ENCODE measurements around the gene UGT1A4. TPM values are rescaled to one million over a fixed set of nuclear protein-coding genes. Genes with fewer than 3 reads are reported as not detected.

Gene UGT1A4
- total RNA-seq, 2 experiments from 2014 or later, result not detected

- POLR2A ChIA-PET, result no interaction called here
- CTCF ChIA-PET, result no interaction called here
- no peak for TF ChIP-seq CTCF (IDR thresholded peaks at IDR 0.05)
- intact Hi-C loops (cut with DNase I, micrococcal nuclease), result no loop called here
- Histone ChIP-seq H3K27me3 (ENCODE audit: control insufficient read depth in 1 of 2, insufficient read depth in 2 of 2, low read length in 2 of 2) (peaks cover 2 to 5% of the 10 kb centered on the region in 2 experiments), H3K4me1 (ENCODE audit: insufficient read depth, low read length) (no peaks in the 10 kb centered on the region), H3K36me3 (ENCODE audit: insufficient read depth, low read length) (no peaks in the 10 kb centered on the region), H3K27ac (ENCODE audit: low read depth in 1 of 2, low read length in 2 of 2) (no peak overlapping the region), H3K9me3 (ENCODE audit: control insufficient read depth in 1 of 2, insufficient read depth in 1 of 2, low read length in 2 of 2) (peaks cover 0 to 15% of the 10 kb centered on the region in 2 experiments), H3K4me3 (ENCODE audit: low read length) (no peak overlapping the region)
- H3K4me3 Mint-ChIP-seq, result no peak overlapping the region
- H3K4me1 Mint-ChIP-seq (ENCODE audit: low read depth), result no peaks in the 10 kb centered on the region
- ATAC-seq (ENCODE audit: poor library complexity) (no peak), DNase-seq (no peak)
- H3K27ac Mint-ChIP-seq, result no peak overlapping the region
- H3K36me3 Mint-ChIP-seq (ENCODE audit: low read depth), result no peaks in the 10 kb centered on the region
- H3K27me3 Mint-ChIP-seq, result peaks cover 34% of the 10 kb centered on the region
- peaks cover 7% of the 10 kb centered on the region for H3K9me3 Mint-ChIP-seq
These were observed 54.0 kb downstream of the UGT1A4 start for GRCh38 chr2:233772583-233772982.

DNA sequence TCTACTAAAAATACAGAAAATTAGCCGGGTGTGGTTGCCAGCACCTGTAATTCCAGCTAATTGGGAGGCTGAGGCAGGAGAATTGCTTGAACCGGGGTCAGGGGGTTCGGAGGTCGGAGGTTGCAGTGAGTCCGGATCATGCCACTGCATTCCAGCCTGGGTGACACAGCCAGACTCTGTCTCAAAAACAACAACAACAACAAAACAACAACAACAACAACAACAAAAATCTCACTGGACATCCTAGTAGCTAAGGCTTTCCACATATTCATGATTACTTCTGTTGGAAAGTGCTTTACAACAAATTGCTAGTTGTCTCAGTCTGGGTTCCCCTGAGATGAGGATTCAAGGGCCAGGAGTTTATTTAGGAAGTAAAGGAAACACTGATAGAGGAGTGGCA, 55.3 kb downstream of the UGT1A4 start:
- Mint-ChIP-seq H3K27ac (no peak overlapping the region), H3K36me3 (ENCODE audit: low read depth) (no peaks in the 10 kb centered on the region), H3K27me3 (peaks cover 40% of the 10 kb centered on the region), H3K9me3 (peaks cover 7% of the 10 kb centered on the region), H3K4me1 (ENCODE audit: low read depth) (no peaks in the 10 kb centered on the region), H3K4me3 (no peak overlapping the region)
- ChIA-PET POLR2A (no interaction called here), CTCF (no interaction called here)
- Histone ChIP-seq H3K9me3 (ENCODE audit: control insufficient read depth in 1 of 2, insufficient read depth in 1 of 2, low read length in 2 of 2) (peaks cover 0 to 15% of the 10 kb centered on the region in 2 experiments), H3K4me3 (ENCODE audit: low read length) (no peak overlapping the region), H3K27me3 (ENCODE audit: control insufficient read depth in 1 of 2, insufficient read depth in 2 of 2, low read length in 2 of 2) (no peaks in the 10 kb centered on the region), H3K4me1 (ENCODE audit: insufficient read depth, low read length) (no peaks in the 10 kb centered on the region), H3K36me3 (ENCODE audit: insufficient read depth, low read length) (no peaks in the 10 kb centered on the region), H3K27ac (ENCODE audit: low read depth in 1 of 2, low read length in 2 of 2) (no peak overlapping the region)
- no peak for TF ChIP-seq CTCF (IDR thresholded peaks at IDR 0.05)
- DNase-seq (no peak), ATAC-seq (ENCODE audit: poor library complexity) (no peak)
- intact Hi-C loops (cut with DNase I, micrococcal nuclease), result no loop called here

- Mint-ChIP-seq H3K27me3 (peaks cover 41% of the 10 kb centered on the region), H3K36me3 (ENCODE audit: low read depth) (no peaks in the 10 kb centered on the region), H3K4me3 (no peak overlapping the region), H3K9me3 (peaks cover 10% of the 10 kb centered on the region), H3K4me1 (ENCODE audit: low read depth) (no peaks in the 10 kb centered on the region), H3K27ac (no peak overlapping the region)
- TF ChIP-seq CTCF (IDR thresholded peaks at IDR 0.05), result no peak
- DNase-seq (no peak), ATAC-seq (ENCODE audit: poor library complexity) (no peak)
- Histone ChIP-seq H3K27ac (ENCODE audit: low read depth in 1 of 2, low read length in 2 of 2) (no peak overlapping the region), H3K36me3 (ENCODE audit: insufficient read depth, low read length) (no peaks in the 10 kb centered on the region), H3K9me3 (ENCODE audit: control insufficient read depth in 1 of 2, insufficient read depth in 1 of 2, low read length in 2 of 2) (peaks cover 0 to 15% of the 10 kb centered on the region in 2 experiments), H3K27me3 (ENCODE audit: control insufficient read depth in 1 of 2, insufficient read depth in 2 of 2, low read length in 2 of 2) (peaks cover 0 to 3% of the 10 kb centered on the region in 2 experiments), H3K4me1 (ENCODE audit: insufficient read depth, low read length) (no peaks in the 10 kb centered on the region), H3K4me3 (ENCODE audit: low read length) (no peak overlapping the region)
- CTCF ChIA-PET, result no interaction called here
- POLR2A ChIA-PET, result no interaction called here
- intact Hi-C loops (cut with DNase I, micrococcal nuclease), result no loop called here
These were observed 56.9 kb downstream of the UGT1A4 start for GRCh38 chr2:233775414-233775813.

Data from CD4-positive, alpha-beta T cell (primary cell).